Diencephalon (tissue), 1 donor: Measurements from ENCODE around the gene ATP1A3. TPM values are rescaled to one million over a fixed set of nuclear protein-coding genes. Genes with fewer than 3 reads are reported as not detected.

Experiments
- total RNA-seq: library from RNA; depleted of rRNA; stranded (reverse); fragments of >200 nt; gene quantifications from one replicate; pipeline ENCODE4 v1.2.3, GENCODE V29; 2014

The ATP1A3 gene
- 423 TPM for total RNA-seq

DNA sequence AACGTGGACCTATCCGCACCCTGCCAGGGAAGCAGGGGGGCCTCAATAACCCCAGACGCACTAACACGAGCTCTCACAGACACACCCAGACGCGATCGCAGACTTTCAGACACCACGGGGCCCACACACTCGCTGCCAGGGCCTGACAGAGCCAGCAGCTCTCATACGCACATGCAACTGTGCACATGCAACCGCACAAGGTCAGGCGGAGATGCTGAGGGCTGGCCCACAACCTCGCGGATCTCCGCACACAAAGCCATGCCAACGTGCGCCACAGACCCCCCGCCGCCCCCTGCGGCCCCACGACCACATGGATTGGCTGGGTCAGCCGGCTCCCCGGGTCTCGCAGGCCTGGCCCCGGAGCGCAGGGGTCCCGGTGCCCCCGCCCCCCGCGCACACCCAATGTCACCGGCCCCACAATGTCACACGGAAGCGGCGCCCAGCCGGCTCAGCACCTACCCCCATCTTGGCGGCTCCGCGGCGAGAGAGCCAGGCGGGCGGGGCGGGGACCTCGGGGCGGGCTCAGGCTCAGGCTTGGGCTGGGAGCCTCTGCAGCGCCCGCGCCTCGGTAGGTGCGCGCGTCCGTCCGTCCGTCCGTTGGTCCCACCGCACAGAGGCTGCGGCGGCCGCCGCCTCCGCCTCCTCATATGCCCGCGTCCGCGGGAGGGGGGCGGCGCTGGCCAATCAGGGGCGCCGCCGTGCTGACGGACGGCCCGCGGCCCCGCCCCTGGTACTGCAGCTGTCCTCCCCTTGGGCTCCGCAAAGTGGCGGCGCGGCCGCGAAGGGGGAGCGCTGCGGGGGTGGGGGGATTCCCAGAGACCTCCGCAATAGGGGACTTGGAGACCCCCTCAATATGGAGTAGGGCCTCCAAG is at the start of gene ATP1A3:
TSS of gene ATP1A3 (minus strand) at position 619 of the 872 bp plus-strand sequence. CDS start at position 465, 154 bp downstream.

DNA sequence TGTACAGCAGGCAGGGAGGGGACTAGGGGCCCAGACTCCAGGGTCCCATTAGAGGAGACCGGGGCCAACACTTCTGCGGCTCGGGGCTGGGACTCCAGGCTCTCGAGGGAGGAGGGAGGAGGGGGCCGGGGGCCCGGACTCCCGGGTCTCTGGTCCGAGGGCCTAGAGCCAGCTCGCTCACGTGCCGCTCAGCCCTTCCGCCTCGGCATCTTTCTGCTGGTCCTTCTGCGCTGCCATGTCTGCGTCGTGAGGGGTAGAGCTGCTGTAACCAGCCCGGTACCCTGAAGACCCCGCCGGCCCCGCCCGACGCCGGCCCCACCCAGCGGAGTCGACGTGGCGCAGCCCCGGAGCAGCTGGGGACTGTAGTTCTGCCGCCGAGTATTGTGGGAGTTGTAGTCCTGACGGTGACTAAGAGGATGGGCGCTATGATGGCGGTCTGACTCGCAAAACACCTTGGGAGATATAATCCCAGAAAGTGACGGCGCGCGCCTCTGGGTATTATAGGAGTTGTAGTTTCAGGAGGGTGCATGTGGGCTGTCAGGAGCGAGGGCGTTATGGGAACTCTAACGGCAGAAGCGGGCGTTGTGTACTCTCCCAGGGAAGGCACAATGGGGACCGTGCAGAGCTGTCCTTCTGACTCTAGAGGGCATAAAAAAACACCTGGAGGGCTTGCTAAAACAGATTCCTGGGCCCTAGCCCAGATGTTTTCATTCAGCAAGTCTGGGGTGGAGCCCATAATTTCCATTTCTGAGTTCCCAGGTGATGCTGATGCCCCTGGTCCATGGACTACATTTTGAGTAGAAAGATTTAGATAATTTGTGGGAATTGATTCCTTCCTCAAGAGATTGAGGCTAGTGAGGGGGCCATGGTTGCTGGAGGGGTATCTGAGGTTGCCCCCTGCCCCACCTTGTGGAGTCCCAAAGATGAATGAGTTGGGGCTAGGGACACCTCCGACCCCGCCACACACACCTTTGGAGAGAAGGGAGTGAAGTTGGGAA is 34.7 kb downstream of the ATP1A3 start, which contains the start of gene RABAC1:
TSS of gene RABAC1 (minus strand) at position 266 of the 998 bp plus-strand sequence. CDS start at position 237, 29 bp downstream.

DNA sequence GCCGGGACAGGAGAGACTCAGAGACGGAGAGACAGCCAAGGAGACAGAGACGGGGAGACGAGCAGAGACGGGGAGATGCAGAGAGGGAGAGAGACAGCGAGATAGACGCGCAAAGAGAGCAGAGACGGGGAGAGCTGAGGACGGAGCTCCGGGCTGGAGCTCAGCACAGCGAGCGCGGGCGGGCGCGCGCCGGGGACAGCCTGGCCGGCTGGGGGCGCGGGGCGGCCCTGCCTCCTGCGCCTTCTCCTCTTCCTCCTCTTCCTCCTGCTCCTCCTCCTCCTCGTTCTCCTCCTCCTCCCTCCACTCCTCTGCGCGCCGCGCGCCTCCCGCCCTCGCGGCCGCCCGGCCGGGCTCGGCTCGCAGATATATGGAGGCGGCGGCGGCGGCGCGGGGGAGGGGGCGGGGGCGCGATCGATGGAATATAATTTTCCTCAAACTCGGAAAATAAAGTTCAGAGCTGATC is 65.8 kb downstream of the ATP1A3 start, which contains the start of gene ERFL:
TSS of gene ERFL (minus strand) at position 229 of the 463 bp plus-strand sequence. CDS start 15,530 bp downstream, outside the sequence.

Other genes with a start within 250 kb of the ATP1A3 start
- gene CEACAM6, start 238.7 kb downstream of the ATP1A3 start, total RNA-seq: under 0.01 TPM
- gene CEACAM3, start 197.6 kb downstream of the ATP1A3 start, total RNA-seq: not detected
- not detected for gene LYPD4, start 149.5 kb downstream of the ATP1A3 start, total RNA-seq
- gene DMRTC2, start 149.2 kb downstream of the ATP1A3 start, total RNA-seq: not detected
- 227 TPM for gene RPS19, start 134.0 kb downstream of the ATP1A3 start, total RNA-seq
- gene CD79A, start 117.0 kb downstream of the ATP1A3 start, total RNA-seq: not detected
- gene ARHGEF1, start 111.0 kb downstream of the ATP1A3 start, total RNA-seq: 12.7 TPM
- 1.6 TPM for gene ERFL, start 65.8 kb downstream of the ATP1A3 start, total RNA-seq
- 116 TPM for gene RABAC1, start 34.9 kb downstream of the ATP1A3 start, total RNA-seq
- gene GRIK5, start 76.0 kb upstream of the ATP1A3 start, total RNA-seq: 23.8 TPM
- 10.4 TPM for gene ZNF574, start 81.9 kb upstream of the ATP1A3 start, total RNA-seq
- 5.5 TPM for gene POU2F2, start 138.2 kb upstream of the ATP1A3 start, total RNA-seq
- gene DEDD2, start 223.4 kb upstream of the ATP1A3 start, total RNA-seq: 22.6 TPM
- gene ZNF526, start 226.1 kb upstream of the ATP1A3 start, total RNA-seq: 5.3 TPM
- gene GSK3A, start 248.4 kb upstream of the ATP1A3 start, total RNA-seq: 34.6 TPM